ENCODE measurements around the gene RAB9B. TPM values are rescaled to one million over a fixed set of nuclear protein-coding genes. Genes with fewer than 3 reads are reported as not detected.

RAB9B gene
- polyA plus RNA-seq, 1 donor from 2014 or later, result 50.6 TPM

- H3F3A ChIP-seq (ENCODE audit: insufficient read depth, low read length, poor library complexity, severe bottlenecking), result no peaks in the 10 kb centered on the region
- no peaks in the 10 kb centered on the region for H3K36me3 ChIP-seq (ENCODE audit: insufficient read depth, low read length)
- no peak overlapping the region for H3K9ac ChIP-seq (ENCODE audit: low read length)
- H3K9me2 ChIP-seq (ENCODE audit: insufficient read depth, low read length), result no peaks in the 10 kb centered on the region
- no peaks in the 10 kb centered on the region for H3K27me3 ChIP-seq (ENCODE audit: insufficient read depth, low read depth, low read length)
- no peak overlapping the region for H3K4me3 ChIP-seq (ENCODE audit: low read length)
- H3K27ac ChIP-seq (ENCODE audit: low read length), result no peak overlapping the region
- H3K4me2 ChIP-seq (ENCODE audit: low read length), result no peak overlapping the region
- H3K79me2 ChIP-seq (replicated peaks; ENCODE audit: insufficient read depth, low read length), result no peaks in the 10 kb centered on the region
- no peak overlapping the region for H2AFZ ChIP-seq (ENCODE audit: low read depth, low read length)
- no peaks in the 10 kb centered on the region for H4K20me1 ChIP-seq (ENCODE audit: insufficient read depth)
- TF ChIP-seq EZH2 (IDR thresholded peaks at IDR 0.05; ENCODE audit: borderline replicate concordance, insufficient read depth, low read length, poor library complexity, severe bottlenecking) (no peak), MXI1 (conservative IDR thresholded peaks at IDR 0.05; ENCODE audit: poor library complexity, severe bottlenecking) (no peak), POLR2AphosphoS5 (IDR thresholded peaks at IDR 0.05) (no peak), CTCF (IDR thresholded peaks at IDR 0.05; ENCODE audit: poor library complexity, severe bottlenecking) (no peak), EP300 (conservative IDR thresholded peaks at IDR 0.05; ENCODE audit: poor library complexity, severe bottlenecking) (no peak), SMC3 (conservative IDR thresholded peaks at IDR 0.05; ENCODE audit: poor library complexity) (no peak), TAF1 (IDR thresholded peaks at IDR 0.05; ENCODE audit: low read depth) (no peak), RAD21 (conservative IDR thresholded peaks at IDR 0.05) (no peak)
- TF ChIP-seq, protein P1, sequence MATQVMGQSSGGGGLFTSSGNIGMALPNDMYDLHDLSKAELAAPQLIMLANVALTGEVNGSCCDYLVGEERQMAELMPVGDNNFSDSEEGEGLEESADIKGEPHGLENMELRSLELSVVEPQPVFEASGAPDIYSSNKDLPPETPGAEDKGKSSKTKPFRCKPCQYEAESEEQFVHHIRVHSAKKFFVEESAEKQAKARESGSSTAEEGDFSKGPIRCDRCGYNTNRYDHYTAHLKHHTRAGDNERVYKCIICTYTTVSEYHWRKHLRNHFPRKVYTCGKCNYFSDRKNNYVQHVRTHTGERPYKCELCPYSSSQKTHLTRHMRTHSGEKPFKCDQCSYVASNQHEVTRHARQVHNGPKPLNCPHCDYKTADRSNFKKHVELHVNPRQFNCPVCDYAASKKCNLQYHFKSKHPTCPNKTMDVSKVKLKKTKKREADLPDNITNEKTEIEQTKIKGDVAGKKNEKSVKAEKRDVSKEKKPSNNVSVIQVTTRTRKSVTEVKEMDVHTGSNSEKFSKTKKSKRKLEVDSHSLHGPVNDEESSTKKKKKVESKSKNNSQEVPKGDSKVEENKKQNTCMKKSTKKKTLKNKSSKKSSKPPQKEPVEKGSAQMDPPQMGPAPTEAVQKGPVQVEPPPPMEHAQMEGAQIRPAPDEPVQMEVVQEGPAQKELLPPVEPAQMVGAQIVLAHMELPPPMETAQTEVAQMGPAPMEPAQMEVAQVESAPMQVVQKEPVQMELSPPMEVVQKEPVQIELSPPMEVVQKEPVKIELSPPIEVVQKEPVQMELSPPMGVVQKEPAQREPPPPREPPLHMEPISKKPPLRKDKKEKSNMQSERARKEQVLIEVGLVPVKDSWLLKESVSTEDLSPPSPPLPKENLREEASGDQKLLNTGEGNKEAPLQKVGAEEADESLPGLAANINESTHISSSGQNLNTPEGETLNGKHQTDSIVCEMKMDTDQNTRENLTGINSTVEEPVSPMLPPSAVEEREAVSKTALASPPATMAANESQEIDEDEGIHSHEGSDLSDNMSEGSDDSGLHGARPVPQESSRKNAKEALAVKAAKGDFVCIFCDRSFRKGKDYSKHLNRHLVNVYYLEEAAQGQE (IDR thresholded peaks at IDR 0.05; ENCODE audit: borderline replicate concordance), result no peak
- no peaks in the 10 kb centered on the region for H3K9me3 ChIP-seq (ENCODE audit: low read length)
These were observed 33.0 kb upstream of the RAB9B start for GRCh38 chrX:103864886-103865534.

DNA sequence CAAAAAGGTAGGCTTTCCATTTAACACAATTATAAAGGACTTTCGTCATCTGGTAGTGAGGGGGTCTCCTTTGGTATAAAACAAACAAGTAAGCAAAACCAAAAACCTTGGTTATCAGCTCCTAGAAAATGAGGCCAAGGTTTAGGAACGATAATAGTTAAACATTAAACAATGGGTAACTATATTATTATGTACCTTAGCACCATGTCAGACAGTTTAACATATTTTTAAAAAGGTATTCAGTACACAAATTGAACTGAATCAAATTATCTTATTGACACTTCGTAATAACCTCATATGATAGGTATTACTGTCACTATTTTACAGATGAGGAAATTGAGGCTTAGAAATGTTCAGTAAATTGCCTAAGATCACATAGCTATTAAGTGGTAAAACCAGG lies 32.1 kb upstream of the RAB9B start:
- no peak overlapping the region for H3K4me3 ChIP-seq (ENCODE audit: low read length)
- no peaks in the 10 kb centered on the region for H3K36me3 ChIP-seq (ENCODE audit: insufficient read depth, low read length)
- H3K9me2 ChIP-seq (ENCODE audit: insufficient read depth, low read length), result no peaks in the 10 kb centered on the region
- no peak overlapping the region for H3K27ac ChIP-seq (ENCODE audit: low read length)
- H3K9ac ChIP-seq (ENCODE audit: low read length), result no peak overlapping the region
- H3K4me2 ChIP-seq (ENCODE audit: low read length), result no peak overlapping the region
- H3K27me3 ChIP-seq (ENCODE audit: insufficient read depth, low read depth, low read length), result no peaks in the 10 kb centered on the region
- H2AFZ ChIP-seq (ENCODE audit: low read depth, low read length), result no peak overlapping the region
- no peaks in the 10 kb centered on the region for H4K20me1 ChIP-seq (ENCODE audit: insufficient read depth)
- no peak for TF ChIP-seq TAF1 (IDR thresholded peaks at IDR 0.05; ENCODE audit: low read depth)
- TF ChIP-seq MXI1 (conservative IDR thresholded peaks at IDR 0.05; ENCODE audit: poor library complexity, severe bottlenecking), result no peak
- no peak for TF ChIP-seq EP300 (conservative IDR thresholded peaks at IDR 0.05; ENCODE audit: poor library complexity, severe bottlenecking)
- no peak for TF ChIP-seq RAD21 (conservative IDR thresholded peaks at IDR 0.05)
- TF ChIP-seq EZH2 (IDR thresholded peaks at IDR 0.05; ENCODE audit: borderline replicate concordance, insufficient read depth, low read length, poor library complexity, severe bottlenecking), result no peak
- no peak for TF ChIP-seq SMC3 (conservative IDR thresholded peaks at IDR 0.05; ENCODE audit: poor library complexity)
- TF ChIP-seq POLR2AphosphoS5 (IDR thresholded peaks at IDR 0.05), result no peak
- H3K9me3 ChIP-seq (ENCODE audit: low read length), result no peaks in the 10 kb centered on the region
- no peaks in the 10 kb centered on the region for H3K79me2 ChIP-seq (replicated peaks; ENCODE audit: insufficient read depth, low read length)
- no peaks in the 10 kb centered on the region for H3F3A ChIP-seq (ENCODE audit: insufficient read depth, low read length, poor library complexity, severe bottlenecking)
